IPS DF 6.9 (cell line): Measurements from ENCODE around the gene NTSR1.

Experiments used
- DNase-seq: peaks from one replicate; pipeline ENCODE4 v3.0.0-alpha.2; 2013; ENCODE audit warnings: low read depth, low spot score
- H3K27ac ChIP-seq: one replicate; pipeline ENCODE4 v1.5.1; 2013; ENCODE audit warnings: low read length, control low read depth
- H3K27me3 ChIP-seq: 2 replicates; pipeline ENCODE4 v1.6.1; 2013; ENCODE audit warnings: mild to moderate bottlenecking, low read length; ENCODE audit not compliant: control insufficient read depth, insufficient read depth
- H3K36me3 ChIP-seq: 2 replicates; pipeline ENCODE4 v1.6.1; 2013; ENCODE audit warnings: low read length; ENCODE audit not compliant: control insufficient read depth, insufficient read depth
- H3K4me1 ChIP-seq: 2 replicates; pipeline ENCODE4 v1.6.1; 2013; ENCODE audit warnings: low read length; ENCODE audit not compliant: control insufficient read depth, insufficient read depth
- H3K4me3 ChIP-seq: 2 replicates; pipeline ENCODE4 v1.5.1; 2013; ENCODE audit warnings: mild to moderate bottlenecking, low read length
- H3K9me3 ChIP-seq: 2 replicates; pipeline ENCODE4 v1.6.1; 2013; ENCODE audit warnings: low read length, inconsistent platforms; ENCODE audit not compliant: control insufficient read depth, insufficient read depth
- WGBS: extraction: QIAGEN DNeasy Blood & Tissue Kit; methylation state at CpG from one replicate; pipeline ENCODE4 v1.1.7; 2013; ENCODE audit warnings: mixed read lengths, missing lambda C conversion rate; ENCODE audit not compliant: insufficient read length, insufficient coverage; 5-methylcytosine and 5-hydroxymethylcytosine counted together

Gene NTSR1

DNA sequence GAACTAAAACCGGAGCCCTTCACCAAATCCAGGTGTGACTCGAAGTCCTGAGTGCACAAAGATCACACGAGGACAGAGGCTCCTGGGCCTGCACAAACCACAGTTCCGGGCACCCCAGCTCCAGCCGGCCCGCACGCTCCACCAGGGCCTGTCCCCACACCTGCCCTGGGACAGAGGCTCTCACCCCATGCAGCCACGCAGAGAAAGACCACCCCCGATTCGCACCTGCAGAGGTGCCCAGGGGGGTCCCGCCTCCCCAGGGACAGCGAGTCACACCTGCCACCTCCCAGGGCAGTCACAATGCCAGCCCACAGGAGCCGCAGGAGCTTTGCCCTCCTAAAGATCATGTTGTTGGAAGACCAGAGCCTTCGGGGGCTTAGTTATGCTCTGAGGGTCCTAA is 62.3 kb downstream of the NTSR1 start:
- Histone ChIP-seq H3K4me1 (peaks cover 2% of the 10 kb centered on the region; the same call in 1 of the 2 replicates), H3K4me3 (no peak overlapping the region), H3K36me3 (no peaks in the 10 kb centered on the region), H3K27ac (no peak overlapping the region), H3K27me3 (no peaks in the 10 kb centered on the region), H3K9me3 (no peaks in the 10 kb centered on the region)
- no peak for DNase-seq
- WGBS: no CpG with 5 or more reads among the region's 14 CpGs

DNA sequence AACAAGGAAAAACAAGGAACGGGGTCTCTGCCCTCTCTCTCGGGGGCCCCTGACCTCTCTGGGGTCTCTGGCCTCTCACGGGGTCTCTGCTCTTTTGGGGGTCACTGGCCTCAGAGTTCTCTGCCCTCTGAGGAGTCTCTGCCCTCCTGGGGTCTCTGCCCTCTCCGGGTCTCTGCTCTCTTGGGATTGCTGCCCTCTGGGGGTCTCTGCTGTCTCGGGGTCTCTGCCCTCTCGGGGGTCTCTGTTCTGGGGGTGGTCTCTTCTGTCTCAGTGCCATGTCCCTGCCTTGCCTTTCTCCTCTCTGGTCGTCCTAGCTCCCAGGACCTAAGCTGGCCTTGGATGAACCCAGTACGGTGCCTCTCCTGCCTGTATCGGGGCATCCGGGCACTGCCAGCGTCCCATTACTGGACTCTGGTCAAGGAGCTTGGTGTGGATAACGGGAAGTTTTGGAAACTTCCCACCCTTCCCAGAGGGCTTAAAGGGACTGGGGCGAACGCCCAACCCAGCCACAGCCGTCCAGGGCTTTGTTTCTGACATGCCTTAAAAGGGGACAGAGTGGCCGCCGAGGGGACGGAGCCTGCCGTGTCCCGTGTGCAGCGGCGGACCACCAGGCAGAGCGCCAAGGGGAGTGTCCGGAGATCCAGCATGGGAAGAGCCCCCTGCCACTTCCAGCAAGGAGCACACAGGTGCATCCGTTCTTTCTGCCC is 62.9 kb downstream of the NTSR1 start:
- Histone ChIP-seq H3K4me1 (peaks cover 4% of the 10 kb centered on the region), H3K27me3 (no peaks in the 10 kb centered on the region), H3K9me3 (no peaks in the 10 kb centered on the region), H3K4me3 (no peak overlapping the region), H3K36me3 (no peaks in the 10 kb centered on the region), H3K27ac (no peak overlapping the region)
- WGBS: no CpG with 5 or more reads among the region's 25 CpGs
- DNase-seq: no peak

DNA sequence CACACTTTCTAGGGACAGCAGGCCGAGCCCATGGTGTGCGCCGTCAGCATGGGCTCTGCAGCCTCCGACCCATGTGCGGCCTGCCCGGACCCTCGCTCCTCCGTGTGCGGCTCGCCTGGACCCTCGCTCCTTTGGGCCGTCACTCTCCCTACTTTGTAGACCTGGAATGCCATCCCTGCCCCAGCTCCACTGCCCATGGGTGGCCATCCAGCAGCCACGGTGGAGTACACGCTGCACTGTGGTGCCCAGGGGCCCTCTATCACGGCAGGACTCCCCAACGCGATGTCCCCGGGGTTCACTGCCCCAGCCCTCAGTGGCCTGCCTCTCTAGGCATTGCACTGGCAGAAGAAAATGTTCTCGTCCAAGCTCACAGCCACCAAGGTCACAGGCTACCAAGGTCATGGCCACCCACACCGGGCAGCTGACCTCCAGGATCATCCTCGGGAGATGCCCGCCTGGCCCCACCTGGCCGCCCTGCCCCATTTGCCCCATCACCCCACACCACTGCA is 63.5 kb downstream of the NTSR1 start:
- H3K27ac ChIP-seq: no peak overlapping the region
- H3K4me3 ChIP-seq: no peak overlapping the region
- no peak for DNase-seq
- no CpG with 5 or more reads among the region's 23 CpGs for WGBS
- no peaks in the 10 kb centered on the region for H3K27me3 ChIP-seq
- H3K4me1 ChIP-seq: peaks cover 4% of the 10 kb centered on the region
- no peaks in the 10 kb centered on the region for H3K36me3 ChIP-seq
- H3K9me3 ChIP-seq: no peaks in the 10 kb centered on the region

DNA sequence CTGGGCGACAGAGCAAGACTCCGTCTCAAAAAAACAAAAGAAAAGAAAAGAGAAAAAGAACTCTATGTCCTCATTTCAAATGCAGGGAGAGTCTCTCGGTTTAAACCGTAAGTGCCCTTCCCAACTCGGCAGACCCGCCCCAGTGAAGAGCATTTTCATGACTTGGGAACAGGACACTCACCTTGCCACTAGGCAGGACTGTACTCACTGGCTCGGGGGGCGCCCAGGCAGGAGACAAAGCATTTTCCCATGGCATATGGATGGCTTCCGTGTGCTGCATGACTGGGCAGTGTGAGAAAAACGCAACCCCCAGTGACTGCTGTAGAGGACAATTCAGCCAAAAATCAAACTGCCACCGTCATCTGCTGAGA is 64.0 kb downstream of the NTSR1 start:
- WGBS: no CpG with 5 or more reads among the region's 11 CpGs
- Histone ChIP-seq H3K36me3 (no peaks in the 10 kb centered on the region), H3K27me3 (no peaks in the 10 kb centered on the region), H3K4me3 (no peak overlapping the region), H3K27ac (no peak overlapping the region), H3K4me1 (peaks cover 4% of the 10 kb centered on the region), H3K9me3 (no peaks in the 10 kb centered on the region)
- no peak for DNase-seq

DNA sequence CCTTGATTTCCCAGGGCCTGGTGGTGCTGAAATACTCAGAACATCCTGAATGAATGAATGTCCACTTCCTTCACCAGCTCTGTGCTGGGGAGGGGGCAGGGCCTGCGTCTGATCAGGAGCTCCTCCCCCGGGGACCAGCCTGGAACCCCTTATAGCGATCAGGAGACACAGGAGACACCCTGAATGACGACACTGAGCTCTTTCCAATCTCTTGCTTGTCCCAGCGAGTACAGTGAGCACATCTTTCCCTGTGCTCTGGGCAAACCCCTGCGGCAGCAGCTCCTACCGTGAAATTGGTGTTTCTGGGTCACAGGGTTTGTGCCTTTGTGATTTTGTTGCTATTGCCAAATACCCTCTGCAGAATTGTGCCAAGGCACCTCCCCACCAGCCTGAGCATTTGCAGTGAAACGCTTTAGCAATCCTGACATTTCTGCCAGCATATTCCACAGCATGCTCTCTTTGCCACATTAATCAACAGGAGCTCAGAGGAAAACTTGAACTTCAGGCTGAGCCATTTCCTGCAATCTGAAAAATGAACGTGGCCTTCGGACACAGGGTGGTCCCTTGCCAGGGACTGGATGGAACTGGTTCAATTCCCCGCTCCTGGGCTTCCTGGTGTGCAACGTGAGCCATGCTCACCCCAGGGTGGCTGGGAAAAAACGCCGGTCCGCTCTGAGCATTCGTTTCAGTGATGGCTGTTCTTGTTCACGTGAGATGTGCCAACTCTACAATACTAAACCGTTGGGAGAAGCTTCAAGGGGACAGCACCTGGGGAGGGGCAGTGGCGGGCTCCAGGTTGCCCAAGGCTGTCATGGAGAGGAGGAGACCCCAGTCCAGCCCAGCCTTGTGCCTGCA is 64.6 kb downstream of the NTSR1 start:
- no peak overlapping the region for H3K27ac ChIP-seq
- no peaks in the 10 kb centered on the region for H3K36me3 ChIP-seq
- no peak overlapping the region for H3K4me3 ChIP-seq
- H3K27me3 ChIP-seq: no peaks in the 10 kb centered on the region
- no peaks in the 10 kb centered on the region for H3K9me3 ChIP-seq
- H3K4me1 ChIP-seq: peaks cover 4% of the 10 kb centered on the region
- no peak for DNase-seq
- whole genome bisulfite sequencing: no CpG with 5 or more reads among the region's 19 CpGs

DNA sequence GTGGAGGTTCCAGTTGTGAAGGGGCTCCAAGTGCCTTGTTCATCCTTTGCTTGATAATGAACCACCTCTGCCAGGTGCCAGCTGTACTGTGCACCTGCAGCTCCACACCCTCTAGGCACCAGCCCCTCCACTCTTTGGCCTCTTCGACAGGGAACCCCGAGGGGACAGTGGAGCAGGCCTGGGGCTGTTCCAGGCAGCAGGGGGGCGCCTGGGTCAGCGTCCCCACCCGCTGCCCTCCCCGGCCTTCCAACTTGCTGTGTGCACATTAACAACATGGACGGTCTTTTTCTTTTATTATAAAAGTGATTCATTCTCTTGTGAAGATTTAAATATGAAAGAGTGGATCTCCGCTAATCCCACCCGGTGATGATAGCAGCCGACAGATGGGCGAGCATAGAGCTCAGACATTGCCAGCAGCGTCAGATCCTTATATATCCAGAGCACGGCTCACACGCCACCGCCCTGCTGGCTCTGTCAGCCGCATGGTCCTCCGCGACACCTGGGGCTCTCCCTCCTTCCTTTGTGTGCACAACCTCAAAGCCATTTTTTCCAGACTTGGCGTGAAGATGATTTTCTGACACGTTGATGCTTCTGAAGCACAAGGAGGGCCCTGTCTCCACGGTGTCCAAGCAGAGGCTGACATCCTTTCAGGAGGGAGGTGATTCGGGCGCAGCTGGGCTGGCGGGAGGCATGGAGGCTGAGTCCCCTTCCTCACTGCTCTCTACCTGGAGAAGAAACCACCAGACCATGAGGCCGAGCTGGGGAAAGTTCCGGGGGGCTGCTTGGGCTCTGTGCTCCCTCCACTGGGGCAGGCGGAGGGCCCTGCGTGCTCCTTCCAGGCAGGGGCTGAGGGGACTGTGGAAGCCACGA is 65.4 kb downstream of the NTSR1 start:
- no CpG with 5 or more reads among the region's 29 CpGs for WGBS
- H3K9me3 ChIP-seq: no peaks in the 10 kb centered on the region
- H3K27me3 ChIP-seq: no peaks in the 10 kb centered on the region
- no peaks in the 10 kb centered on the region for H3K36me3 ChIP-seq
- no peak overlapping the region for H3K4me3 ChIP-seq
- no peak overlapping the region for H3K27ac ChIP-seq
- H3K4me1 ChIP-seq: peaks cover 2% of the 10 kb centered on the region
- no peak for DNase-seq

DNA sequence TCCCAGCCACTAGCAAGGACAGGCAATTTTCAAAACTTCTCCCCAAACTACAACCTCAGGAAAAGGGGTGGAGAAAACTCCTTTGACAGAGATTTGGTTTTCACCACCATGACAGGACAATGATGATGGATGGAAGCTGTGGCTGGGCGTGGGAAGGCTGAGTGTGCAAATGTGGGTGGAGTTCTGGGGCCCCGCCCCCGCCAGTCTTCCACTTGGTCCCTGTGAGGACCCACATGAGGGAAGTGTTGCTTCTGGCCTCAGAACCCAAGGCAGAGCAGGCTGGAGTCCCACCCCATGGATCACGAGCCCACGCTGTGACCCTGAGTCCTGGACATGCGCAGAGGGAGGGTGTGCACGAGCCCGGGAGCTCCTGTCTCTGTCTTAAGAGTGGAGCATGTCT is 66.1 kb downstream of the NTSR1 start:
- Histone ChIP-seq H3K9me3 (no peaks in the 10 kb centered on the region), H3K4me3 (no peak overlapping the region), H3K27ac (no peak overlapping the region), H3K4me1 (peaks cover 2% of the 10 kb centered on the region), H3K27me3 (no peaks in the 10 kb centered on the region), H3K36me3 (no peaks in the 10 kb centered on the region)
- DNase-seq: no peak
- WGBS: no CpG with 5 or more reads among the region's 8 CpGs

DNA sequence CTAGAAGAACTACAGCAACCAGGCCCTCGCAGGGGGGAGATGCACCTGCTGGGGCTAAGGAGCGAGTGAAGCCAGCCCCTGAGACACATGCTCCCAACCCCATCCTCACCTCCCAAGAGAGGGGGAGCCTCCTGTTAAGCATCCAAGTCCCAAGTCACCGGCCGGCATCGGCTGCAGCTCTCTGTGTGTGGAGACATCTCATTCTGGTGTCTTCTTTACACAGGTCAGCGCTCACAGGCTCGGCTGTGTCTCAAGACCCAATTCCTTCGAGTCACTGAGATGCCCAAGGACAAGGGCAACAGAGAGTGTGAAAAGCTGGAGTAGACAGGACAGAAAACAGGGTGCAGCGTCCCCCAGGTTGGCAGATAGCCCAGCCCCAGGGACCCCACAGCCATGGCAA is 66.6 kb downstream of the NTSR1 start:
- H3K27ac ChIP-seq: no peak overlapping the region
- H3K4me1 ChIP-seq: peaks cover 2% of the 10 kb centered on the region

DNA sequence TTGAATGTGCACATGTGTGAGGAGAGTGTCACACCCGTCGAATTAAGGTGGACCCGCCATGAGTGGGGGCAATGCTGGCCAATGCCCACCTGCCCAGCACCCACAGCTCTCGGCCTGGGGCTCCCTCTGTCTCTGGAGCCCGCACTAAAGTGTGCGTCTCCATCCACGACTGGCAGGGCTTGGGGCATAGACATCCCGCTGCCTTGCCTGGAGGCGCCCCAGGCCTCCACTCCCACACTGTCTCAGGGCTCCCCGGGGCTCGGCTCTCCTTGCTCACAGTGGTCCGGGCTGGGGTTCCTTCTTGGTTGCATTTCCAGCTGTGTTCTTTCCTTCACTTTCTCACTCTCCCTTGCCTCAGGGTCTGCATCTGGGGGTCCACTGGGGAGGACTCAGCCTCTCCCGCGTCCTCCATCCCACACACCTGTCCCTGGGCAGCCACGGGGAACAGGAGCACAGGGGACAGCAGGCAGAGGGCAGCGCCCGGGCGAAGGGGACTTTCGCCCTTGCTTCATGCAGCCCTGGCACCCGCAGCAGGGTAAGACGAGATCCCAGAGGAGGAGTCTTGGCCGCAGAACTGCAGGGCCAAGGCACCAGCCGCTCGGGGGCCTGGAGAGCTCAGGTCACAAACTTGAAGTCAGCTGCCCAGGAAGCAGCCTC is 67.5 kb downstream of the NTSR1 start:
- no peak for DNase-seq
- no peaks in the 10 kb centered on the region for H3K27me3 ChIP-seq
- no peak overlapping the region for H3K4me3 ChIP-seq
- WGBS: no CpG with 5 or more reads among the region's 24 CpGs
- peaks cover 2% of the 10 kb centered on the region for H3K4me1 ChIP-seq
- no peaks in the 10 kb centered on the region for H3K36me3 ChIP-seq
- no peak overlapping the region for H3K27ac ChIP-seq
- no peaks in the 10 kb centered on the region for H3K9me3 ChIP-seq

More for the DNA sequence above, 66.6 kb downstream of the NTSR1 start:
- H3K36me3 ChIP-seq: no peaks in the 10 kb centered on the region
- H3K27me3 ChIP-seq: no peaks in the 10 kb centered on the region
- no peak for DNase-seq
- H3K4me3 ChIP-seq: no peak overlapping the region
- H3K9me3 ChIP-seq: no peaks in the 10 kb centered on the region
- WGBS: no CpG with 5 or more reads among the region's 9 CpGs
